Measurements from ENCODE around the gene COPA. TPM values are rescaled to one million over a fixed set of nuclear protein-coding genes. Genes with fewer than 3 reads are reported as not detected.

The COPA gene
- total and polyA plus RNA-seq, 12 donors, result 58.4 to 209 (median 134) TPM

GRCh38 chr1:160367934-160368923 lies 25.2 kb upstream of the COPA start:
- Histone ChIP-seq H3K36me3 (replicated peaks in 1 of 2) (no peaks in the 10 kb centered on the region), H3K9me3 (replicated peaks in 1 of 3) (no peaks in the 10 kb centered on the region), H3K4me3 (no peak overlapping the region), H3K4me1 (replicated peaks in 1 of 2) (no peaks in the 10 kb centered on the region), H3K27me3 (peaks cover 13% of the 10 kb centered on the region), H3K27ac (no peak overlapping the region)
- WGBS, 4 donors, result 79 to 83% (median 80%) methylated on average over 4 of the region's 4 CpGs
- peak in 1 of 7 donors; percentile 14 for DNase-seq
- TF ChIP-seq POLR2A (IDR thresholded peaks at IDR 0.05), result no peak
- intact Hi-C loops (cut with DNase I), result no loop called here

GRCh38 chr1:160367516-160367900 lies 24.5 kb upstream of the COPA start:
- H3K27me3 ChIP-seq, result peaks cover 12% of the 10 kb centered on the region
- H3K27ac ChIP-seq, result no peak overlapping the region
- TF ChIP-seq CTCF (IDR thresholded peaks at IDR 0.05), result no peak
- no peak for TF ChIP-seq POLR2A (IDR thresholded peaks at IDR 0.05)
- H3K36me3 ChIP-seq (replicated peaks in 1 of 2), result no peaks in the 10 kb centered on the region
- no peaks in the 10 kb centered on the region for H3K4me1 ChIP-seq (replicated peaks in 1 of 2)
- DNase-seq, result peak in 1 of 7 donors; percentile 10
- 38 to 45% (median 44%) methylated on average over 4 of the region's 4 CpGs for WGBS, 4 donors
- intact Hi-C loops (cut with DNase I), result no loop called here
- no peaks in the 10 kb centered on the region for H3K9me3 ChIP-seq (replicated peaks in 1 of 3)
- H3K4me3 ChIP-seq, result no peak overlapping the region

GRCh38 chr1:160366731-160367515 lies 23.9 kb upstream of the COPA start, which contains the start of gene NHLH1:
TSS of gene NHLH1 (plus strand) at chr1:160367071. CDS start at chr1:160370732, 3,661 bp downstream.
- Histone ChIP-seq H3K4me3 (no peak within 1 kb of the TSS), H3K9me3 (replicated peaks in 1 of 3) (no peaks in the 10 kb centered on the region), H3K27ac (no peak within 1 kb of the TSS), H3K36me3 (replicated peaks in 1 of 2) (no peaks in the 10 kb centered on the region), H3K4me1 (replicated peaks in 1 of 2) (no peaks in the 10 kb centered on the region), H3K27me3 (peaks cover 6% of the 10 kb centered on the region)
- DNase-seq, result peak in 1 of 7 donors; percentile 41
- 64 to 68% (median 66%) methylated on average over 11 to 15 of the region's 15 CpGs for WGBS, 4 donors
- intact Hi-C loops (cut with DNase I), result no loop called here
- no peak for TF ChIP-seq CTCF (IDR thresholded peaks at IDR 0.05)
- TF ChIP-seq POLR2A (IDR thresholded peaks at IDR 0.05), result no peak

- no peak for DNase-seq
These were observed 22.3 kb upstream of the COPA start for GRCh38 chr1:160365325-160365724.

More at GRCh38 chr1:160365325-160365724, 22.3 kb upstream of the COPA start:
- Histone ChIP-seq H3K9me3 (replicated peaks in 1 of 3) (no peaks in the 10 kb centered on the region), H3K4me3 (no peak overlapping the region), H3K27ac (no peak overlapping the region), H3K27me3 (no peaks in the 10 kb centered on the region), H3K4me1 (replicated peaks in 1 of 2) (no peaks in the 10 kb centered on the region), H3K36me3 (replicated peaks in 1 of 2) (no peaks in the 10 kb centered on the region)
- intact Hi-C loops (cut with DNase I), result no loop called here
- TF ChIP-seq CTCF (IDR thresholded peaks at IDR 0.05) (no peak), POLR2A (IDR thresholded peaks at IDR 0.05) (no peak)
- 83 to 100% (median 97%) methylated on average over 1 of the region's 1 CpG for WGBS, 4 donors
